Endothelial cell of umbilical vein (primary cell): Measurements from ENCODE around the gene CMPK2. TPM values are rescaled to one million over a fixed set of nuclear protein-coding genes. Genes with fewer than 3 reads are reported as not detected.

Experiments used
- BruUV-seq: library from RNA; stranded (reverse); fragments of 400-500 nt; replicated peaks from 2 replicates; lab custom pipeline; 2021; lab: Mats Ljungman, UMichigan
- CTCF ChIA-PET: fragments of 300-600, 350-600 bp; sonication (Branson Sonifier 250); formaldehyde crosslinking; loops from one replicate; lab custom pipeline; 2021; ENCODE audit warnings: antibody characterized with exemption, inconsistent platforms; lab: Charles Lee
- POLR2A ChIA-PET: fragments of 300-600, 350-600 bp; sonication (Branson Sonifier 250); formaldehyde crosslinking; loops from one replicate; lab custom pipeline; 2021; ENCODE audit warnings: antibody characterized with exemption, inconsistent platforms; lab: Charles Lee
- DNase-seq: peaks from one replicate; pipeline ENCODE4 v3.0.0-alpha.2; 2011; ENCODE audit warnings: low read depth, low spot score
- FAIRE-seq: peaks from 2 replicates; lab custom pipeline; 2011; peaks lifted over from hg19 to GRCh38; lab: Jason Lieb, UNC
- H2AFZ ChIP-seq: 2 replicates; pipeline ENCODE4 v1.6.0; 2012; ENCODE audit warnings: low read depth, low read length, control low read depth, inconsistent platforms
- H3K27ac ChIP-seq: 2 replicates; pipeline ENCODE4 v1.5.1; 2011; ENCODE audit warnings: low read depth, mild to moderate bottlenecking, control low read depth, low read length, moderate library complexity; ENCODE audit not compliant: insufficient read depth
- H3K27me3 ChIP-seq, 2 experiments: 2 replicates each; pipeline versions ENCODE4 v1.6.0 to v1.6.1; 2011; ENCODE audit warnings: low read length in 2 of 2, mixed read lengths in 1 of 2; ENCODE audit not compliant: control insufficient read depth in 2 of 2, insufficient read depth in 2 of 2
- H3K36me3 ChIP-seq, 2 experiments: 2 replicates in 1 of 2; 3 replicates in 1 of 2; pipeline ENCODE4 v1.5.1; 2011; ENCODE audit warnings: low read length in 2 of 2, mild to moderate bottlenecking in 1 of 2, moderate library complexity in 1 of 2; ENCODE audit not compliant: control insufficient read depth in 2 of 2, insufficient read depth in 2 of 2; ENCODE audit errors: extremely low read depth in 1 of 2
- H3K4me1 ChIP-seq: 3 replicates; pipeline ENCODE4 v1.5.1; 2011; ENCODE audit warnings: mild to moderate bottlenecking, low read length; ENCODE audit not compliant: control insufficient read depth, insufficient read depth; ENCODE audit errors: extremely low read depth
- H3K4me2 ChIP-seq: 2 replicates; pipeline ENCODE4 v1.6.1; 2011; ENCODE audit warnings: low read length, control low read depth, mixed read lengths; ENCODE audit not compliant: insufficient read depth
- H3K4me3 ChIP-seq, 3 experiments: fragments of 200-600 bp in 1 of 3; sonication (generic), shearing (Covaris generic) in 1 of 3; replicated peaks in 1 of 3; 2 replicates each; pipeline ENCODE4 v1.5.1; 2011 to 2016; ENCODE audit warnings: control low read depth in 3 of 3, low read length in 3 of 3, mild to moderate bottlenecking in 2 of 3, inconsistent platforms in 1 of 3, low read depth in 1 of 3, moderate library complexity in 1 of 3; ENCODE audit not compliant: insufficient read depth in 1 of 3
- H3K79me2 ChIP-seq: 2 replicates; pipeline ENCODE4 v1.6.0; 2012; ENCODE audit warnings: low read length, inconsistent platforms; ENCODE audit not compliant: control insufficient read depth, insufficient read depth
- H3K9ac ChIP-seq: replicated peaks from 2 replicates; pipeline ENCODE3; 2011; ENCODE audit warnings: low read length, control low read depth; ENCODE audit not compliant: insufficient read depth; ENCODE audit errors: extremely low read depth
- H3K9me1 ChIP-seq: replicated peaks from 3 replicates; pipeline ENCODE4 v1.6.0; 2011; ENCODE audit warnings: mild to moderate bottlenecking, low read length; ENCODE audit not compliant: control insufficient read depth, insufficient read depth; ENCODE audit errors: extremely low read depth
- H3K9me3 ChIP-seq: replicated peaks from 2 replicates; pipeline ENCODE4 v1.5.1; 2012; ENCODE audit warnings: low read length, inconsistent platforms; ENCODE audit not compliant: control insufficient read depth, insufficient read depth
- H4K20me1 ChIP-seq: replicated peaks from 2 replicates; pipeline ENCODE3; 2011; ENCODE audit warnings: mild to moderate bottlenecking, low read length; ENCODE audit not compliant: control insufficient read depth, insufficient read depth; ENCODE audit errors: extremely low read depth
- CTCF ChIP-seq, 2 donors: IDR thresholded peaks; 1 replicate in 1 of 2; 2 replicates in 1 of 2; pipeline ENCODE4 v1.5.1; 2011; ENCODE audit warnings: low read length in 2 of 2, mild to moderate bottlenecking in 2 of 2, moderate library complexity in 2 of 2, control low read depth in 1 of 2, inconsistent platforms in 1 of 2, low read depth in 1 of 2; ENCODE audit not compliant: insufficient read depth in 1 of 2; ENCODE audit errors: extremely low read depth in 1 of 2
- FOS ChIP-seq: IDR thresholded peaks from 2 replicates; pipeline ENCODE4 v1.6.1; 2011; ENCODE audit warnings: mild to moderate bottlenecking, low read length, moderate library complexity, borderline replicate concordance; ENCODE audit not compliant: insufficient read depth
- MAX ChIP-seq: IDR thresholded peaks from 2 replicates; pipeline ENCODE4 v1.6.1; 2011; ENCODE audit not compliant: insufficient read depth, insufficient read length
- MYC ChIP-seq: IDR thresholded peaks from one replicate; pipeline ENCODE4 v1.6.1; 2011; ENCODE audit warnings: mild to moderate bottlenecking, low read depth, low read length
- POLR2A ChIP-seq: IDR thresholded peaks from 2 replicates; pipeline ENCODE4 v1.6.1; 2012; ENCODE audit warnings: low read depth, mild to moderate bottlenecking, control low read depth, low read length
- POLR2AphosphoS5 ChIP-seq: IDR thresholded peaks from 2 replicates; pipeline ENCODE4 v1.6.1; 2012; ENCODE audit warnings: low read depth, mild to moderate bottlenecking, control low read depth, low read length, moderate library complexity; ENCODE audit not compliant: insufficient read depth
- dilution Hi-C: fragments of 300-500 bp; cut with MboI; formaldehyde crosslinking; loops from one replicate; pipeline ENCODE4 v1.15.0; 2019; ENCODE audit warnings: low sequenced_read_pairs; ENCODE audit not compliant: extremely low pct_ligation_motif_present
- intact Hi-C: fragments of 100-400 bp; cut with micrococcal nuclease; formaldehyde crosslinking; loops from one replicate; pipeline ENCODE4 v1.10.0; 2022
- polyA plus RNA-seq, 4 experiments: library from polyadenylated mRNA; depleted of rRNA in 3 of 4; stranded (reverse) in 3 of 4; unstranded in 1 of 4; fragments of >200 nt; gene quantifications; 2 replicates each; pipeline versions ENCODE4 v1.2.1 to v1.2.3, GENCODE V29; 2011 to 2012; ENCODE audit warnings: missing spikeins in 1 of 4
- total RNA-seq: library from RNA; stranded (reverse); gene quantifications from 2 replicates; pipeline ENCODE4 v1.2.3, GENCODE V29; 2021

The CMPK2 gene
- total and polyA plus RNA-seq, 2 donors (not counting 3 experiments of a cell fraction or from before 2014, with no cell fraction given) = 0.15 to 0.69 TPM

DNA sequence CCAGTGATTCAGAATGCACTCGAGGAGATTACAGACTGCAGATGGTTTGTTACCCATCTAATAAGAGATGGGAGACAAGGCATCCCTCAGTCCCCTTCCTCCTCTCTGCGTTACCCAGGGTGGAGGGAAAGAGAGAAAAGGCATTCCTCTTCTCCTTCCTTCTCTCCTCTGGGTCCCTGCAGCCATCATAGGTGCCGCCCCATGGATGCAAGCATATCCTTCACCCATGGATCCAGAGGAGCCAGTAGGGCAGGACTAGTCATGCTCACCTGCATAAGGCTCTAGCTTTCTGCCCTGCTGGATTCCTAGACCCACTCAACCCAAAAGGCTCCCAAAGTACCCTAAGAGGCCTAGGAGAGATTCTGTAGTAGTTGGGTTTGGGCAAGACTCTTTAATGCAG lies 20.4 kb downstream of the CMPK2 start:
- Histone ChIP-seq H3K9me1 (no peaks in the 10 kb centered on the region), H3K27ac (no peak overlapping the region), H3K9ac (no peak overlapping the region), H3K4me1 (no peaks in the 10 kb centered on the region), H2AFZ (no peak overlapping the region), H4K20me1 (no peaks in the 10 kb centered on the region), H3K36me3 (no peaks in the 10 kb centered on the region), H3K79me2 (no peaks in the 10 kb centered on the region), H3K4me2 (no peak overlapping the region), H3K27me3 (no peaks in the 10 kb centered on the region), H3K9me3 (peaks cover 4% of the 10 kb centered on the region), H3K4me3 (no peak overlapping the region)
- no peak for DNase-seq
- ChIA-PET CTCF (no interaction called here), POLR2A (no interaction called here)
- FAIRE-seq = no peak
- dilution Hi-C loops (no loop called here), intact Hi-C loops (no loop called here)
- TF ChIP-seq POLR2AphosphoS5 (no peak), MYC (no peak), POLR2A (no peak), MAX (no peak), FOS (no peak), CTCF (IDR thresholded peaks at IDR 0.05; ENCODE audit: extremely low read depth in 1 of 2, insufficient read depth in 1 of 2, low read depth in 1 of 2, low read length in 2 of 2) (no peak)
- BruUV-seq = no TSS peak
